ENCODE results near the gene COL27A1.
"Not testable (repeated sequence)": the region's sequence is repeated elsewhere in the genome, so short reads cannot be mapped to it uniquely, and the experiment has no call there.

GRCh38 chr9:114333718-114334117, 178.4 kb downstream of the COL27A1 start:
- not testable (repeated sequence) for TF ChIP-seq POLR2A (IDR thresholded peaks at IDR 0.05; ENCODE audit: low read length); GATA1 (IDR thresholded peaks at IDR 0.05; ENCODE audit: low read depth, low read length)

Measured in erythroblast (primary cell).